Mammary epithelial cell (primary cell): ENCODE data around the gene TSR1.

Experiments
- CTCF ChIP-seq, 2 donors: IDR thresholded peaks in 1 of 2; conservative IDR thresholded peaks in 1 of 2; 2 replicates each; pipeline ENCODE4 v1.5.1; 2011 to 2012; ENCODE audit warnings: inconsistent platforms in 2 of 2, low read length in 2 of 2, mild to moderate bottlenecking in 2 of 2, control low read depth in 1 of 2, low read depth in 1 of 2; ENCODE audit not compliant: insufficient read depth in 1 of 2; ENCODE audit errors: extremely low read depth in 1 of 2
- EZH2 ChIP-seq: IDR thresholded peaks from 2 replicates; pipeline ENCODE4 v1.6.1; 2012; ENCODE audit warnings: low read length, inconsistent platforms, borderline replicate concordance

DNA sequence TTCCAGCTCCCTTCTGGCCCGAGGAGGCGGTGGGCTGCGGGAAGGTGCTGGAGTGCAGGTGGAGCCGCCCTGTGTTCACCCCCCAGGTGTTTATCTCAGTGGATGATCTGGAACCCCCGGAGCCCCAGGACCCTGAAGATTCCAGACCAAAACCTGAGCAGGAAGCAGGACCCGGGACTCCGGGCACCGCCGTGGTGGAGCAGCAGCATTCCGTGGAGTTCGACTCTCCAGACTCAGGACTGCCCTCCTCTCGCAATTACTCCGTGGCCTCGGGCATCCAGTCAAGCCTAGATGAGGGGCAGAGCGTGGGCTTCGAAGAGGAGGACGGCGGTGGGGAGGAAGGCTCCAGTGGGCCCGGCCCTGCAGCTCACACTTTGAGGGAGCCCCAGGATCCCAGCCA, 39.1 kb upstream of the TSR1 start:
- TF ChIP-seq CTCF (conservative IDR thresholded peaks at IDR 0.05 in 1 of 2, IDR thresholded peaks at IDR 0.05 in 1 of 2; ENCODE audit: extremely low read depth in 1 of 2, insufficient read depth in 1 of 2, low read depth in 1 of 2, low read length in 2 of 2) (no peak), EZH2 (no peak)
